HFFc6 (cell line): ENCODE measurements around the gene ADCY2. TPM values are rescaled to one million over a fixed set of nuclear protein-coding genes. Genes with fewer than 3 reads are reported as not detected.

Experiments used
- DNase-seq: peaks from one replicate; pipeline ENCODE4 v3.0.0-alpha.2; 2018
- H3K27ac Mint-ChIP-seq: 2 replicates; pipeline ENCODE4 v1.8.0; 2020; ENCODE audit warnings: mild to moderate bottlenecking, mixed read lengths
- H3K27me3 Mint-ChIP-seq: 2 replicates; pipeline ENCODE4 v1.8.0; 2021; ENCODE audit warnings: mild to moderate bottlenecking, moderate library complexity, mixed read lengths; ENCODE audit not compliant: insufficient read depth
- H3K36me3 Mint-ChIP-seq: 2 replicates; pipeline ENCODE4 v1.8.0; 2021; ENCODE audit warnings: low read depth, mixed read lengths
- H3K4me1 Mint-ChIP-seq: 2 replicates; pipeline ENCODE4 v1.8.0; 2020; ENCODE audit warnings: low read depth, mixed read lengths
- H3K4me3 Mint-ChIP-seq: 2 replicates; pipeline ENCODE4 v1.8.0; 2020; ENCODE audit warnings: mild to moderate bottlenecking, moderate library complexity, mixed read lengths
- H3K9me3 Mint-ChIP-seq: 2 replicates; pipeline ENCODE4 v1.8.0; 2020; ENCODE audit warnings: mild to moderate bottlenecking, mixed read lengths
- CTCF ChIP-seq: fragments of 200-600 bp; sonication (generic); IDR thresholded peaks from 2 replicates; pipeline ENCODE4 v1.5.0; 2021; ENCODE audit warnings: antibody characterized with exemption, mild to moderate bottlenecking
- total RNA-seq, 6 experiments: library from RNA; stranded (reverse); fragmentation: NEBNext Ultra II Directional; extraction: Animal tissue kit (Norgen Biotek cat#: 25700); gene quantifications; 2 replicates in 1 of 6; 3 replicates in 5 of 6; pipeline ENCODE4 v1.2.3, GENCODE V29; 2021

Gene ADCY2
- total RNA-seq, 6 experiments from 2014 or later, result not detected

- H3K27ac Mint-ChIP-seq, result no peak overlapping the region
- TF ChIP-seq CTCF, result no peak
- H3K4me1 Mint-ChIP-seq, result no peaks in the 10 kb centered on the region
- H3K4me3 Mint-ChIP-seq, result no peak overlapping the region
- no peak for DNase-seq
- H3K9me3 Mint-ChIP-seq, result peaks cover 14% of the 10 kb centered on the region
- H3K36me3 Mint-ChIP-seq, result no peaks in the 10 kb centered on the region
- H3K27me3 Mint-ChIP-seq, result no peaks in the 10 kb centered on the region
Measured at GRCh38 chr5:7376871-7377270, 19.1 kb upstream of the ADCY2 start.

GRCh38 chr5:7377761-7378160, 18.2 kb upstream of the ADCY2 start:
- DNase-seq, result no peak
- Mint-ChIP-seq H3K27me3 (no peaks in the 10 kb centered on the region), H3K4me3 (no peak overlapping the region), H3K36me3 (no peaks in the 10 kb centered on the region), H3K9me3 (peaks cover 11% of the 10 kb centered on the region), H3K4me1 (no peaks in the 10 kb centered on the region), H3K27ac (no peak overlapping the region)
- no peak for TF ChIP-seq CTCF

- Mint-ChIP-seq H3K4me1 (no peaks in the 10 kb centered on the region), H3K36me3 (no peaks in the 10 kb centered on the region), H3K27me3 (no peaks in the 10 kb centered on the region; the same call in 1 of the 2 replicates), H3K4me3 (no peak overlapping the region), H3K27ac (no peak overlapping the region), H3K9me3 (no peaks in the 10 kb centered on the region)
- no peak for TF ChIP-seq CTCF
- no peak for DNase-seq
Measured at GRCh38 chr5:7382588-7382987, 13.3 kb upstream of the ADCY2 start.

GRCh38 chr5:7385681-7386080, 10.3 kb upstream of the ADCY2 start:
- no peaks in the 10 kb centered on the region for H3K4me1 Mint-ChIP-seq

GRCh38 chr5:7388553-7388952, 7.4 kb upstream of the ADCY2 start:
- no peaks in the 10 kb centered on the region for H3K4me1 Mint-ChIP-seq
- H3K27ac Mint-ChIP-seq, result no peak overlapping the region
- no peak for DNase-seq
- TF ChIP-seq CTCF, result no peak
- no peak overlapping the region for H3K4me3 Mint-ChIP-seq
- no peaks in the 10 kb centered on the region for H3K9me3 Mint-ChIP-seq
- no peaks in the 10 kb centered on the region for H3K36me3 Mint-ChIP-seq
- H3K27me3 Mint-ChIP-seq, result peaks cover 2% of the 10 kb centered on the region; the same call in 1 of the 2 replicates

More at GRCh38 chr5:7385681-7386080, 10.3 kb upstream of the ADCY2 start:
- Mint-ChIP-seq H3K27me3 (peaks cover 2% of the 10 kb centered on the region; the same call in 1 of the 2 replicates), H3K9me3 (no peaks in the 10 kb centered on the region), H3K36me3 (no peaks in the 10 kb centered on the region), H3K4me3 (no peak overlapping the region), H3K27ac (no peak overlapping the region)
- no peak for DNase-seq
- TF ChIP-seq CTCF, result no peak

- TF ChIP-seq CTCF, result no peak
- Mint-ChIP-seq H3K4me1 (no peaks in the 10 kb centered on the region), H3K27ac (no peak overlapping the region)
Measured at GRCh38 chr5:7391215-7391614, 4.7 kb upstream of the ADCY2 start.

More at GRCh38 chr5:7391215-7391614, 4.7 kb upstream of the ADCY2 start:
- no peak for DNase-seq
- H3K27me3 Mint-ChIP-seq, result peaks cover 6% of the 10 kb centered on the region
- no peaks in the 10 kb centered on the region for H3K36me3 Mint-ChIP-seq
- no peaks in the 10 kb centered on the region for H3K9me3 Mint-ChIP-seq
- no peak overlapping the region for H3K4me3 Mint-ChIP-seq
